Hair follicular keratinocyte (primary cell): Measurements from ENCODE around the gene CD69. TPM values are rescaled to one million over a fixed set of nuclear protein-coding genes. Genes with fewer than 3 reads are reported as not detected.

Experiments
- total RNA-seq: library from RNA; depleted of rRNA; stranded (reverse); fragments of >200 nt; gene quantifications from 2 replicates; pipeline ENCODE4 v1.2.3, GENCODE V29; 2015

Gene CD69
- not detected in 2 replicates for total RNA-seq

GRCh38 chr12:9760699-9761418, at the start of gene CD69:
TSS of gene CD69 (minus strand) at chr12:9760901. CDS start at chr12:9760820, 81 bp downstream.

GRCh38 chr12:9732921-9733461, 27.7 kb downstream of the CD69 start, which contains the start of gene CLECL1:
TSS of gene CLECL1 (minus strand) at chr12:9733097.

Other genes with a start within 250 kb of the CD69 start
- not detected in 2 replicates for gene KLRB1, start 153.0 kb downstream of the CD69 start, total RNA-seq
- gene CLEC2D, start 91.2 kb downstream of the CD69 start, total RNA-seq: 0.19 and 2.4 TPM in 2 replicates
- not detected in 2 replicates for gene CLECL1, start 27.8 kb downstream of the CD69 start, total RNA-seq
- 2.0 TPM in 1 of 2 replicates, not detected in the other for gene KLRF1, start 66.6 kb upstream of the CD69 start, total RNA-seq
- 0.08 and 1.6 TPM in 2 replicates for gene CLEC2B, start 108.5 kb upstream of the CD69 start, total RNA-seq
- gene KLRF2, start 120.6 kb upstream of the CD69 start, total RNA-seq: not detected in 2 replicates
- gene CLEC2A, start 171.5 kb upstream of the CD69 start, total RNA-seq: not detected in 2 replicates
- not detected in 2 replicates for gene CLEC12A, start 210.5 kb upstream of the CD69 start, total RNA-seq
- not detected in 2 replicates for gene CLEC1B, start 238.2 kb upstream of the CD69 start, total RNA-seq
- not detected in 2 replicates for gene CLEC12B, start 249.7 kb upstream of the CD69 start, total RNA-seq